Measurements from ENCODE around the gene FGF6.

DNA sequence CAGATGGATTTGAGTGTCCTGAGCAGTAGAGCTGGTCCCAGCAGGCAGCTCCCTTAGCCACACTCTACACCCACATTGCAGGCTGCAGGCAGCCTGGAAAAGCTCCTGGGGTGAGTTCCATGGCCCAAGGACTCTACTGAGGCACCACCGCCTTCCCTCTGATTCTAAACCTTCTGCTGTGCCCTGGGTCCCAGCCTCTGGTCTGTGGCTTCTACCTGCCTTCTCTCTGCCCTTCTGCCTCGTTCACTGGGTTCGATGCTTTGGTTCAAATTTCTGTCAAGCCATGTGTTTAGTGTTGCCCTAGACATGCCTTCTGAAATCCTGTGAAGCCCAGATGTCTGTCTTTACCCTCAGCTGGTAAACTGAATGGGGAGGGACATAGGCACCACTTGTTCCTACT lies 1.5 kb upstream of the FGF6 start:
- TF ChIP-seq, protein P1, sequence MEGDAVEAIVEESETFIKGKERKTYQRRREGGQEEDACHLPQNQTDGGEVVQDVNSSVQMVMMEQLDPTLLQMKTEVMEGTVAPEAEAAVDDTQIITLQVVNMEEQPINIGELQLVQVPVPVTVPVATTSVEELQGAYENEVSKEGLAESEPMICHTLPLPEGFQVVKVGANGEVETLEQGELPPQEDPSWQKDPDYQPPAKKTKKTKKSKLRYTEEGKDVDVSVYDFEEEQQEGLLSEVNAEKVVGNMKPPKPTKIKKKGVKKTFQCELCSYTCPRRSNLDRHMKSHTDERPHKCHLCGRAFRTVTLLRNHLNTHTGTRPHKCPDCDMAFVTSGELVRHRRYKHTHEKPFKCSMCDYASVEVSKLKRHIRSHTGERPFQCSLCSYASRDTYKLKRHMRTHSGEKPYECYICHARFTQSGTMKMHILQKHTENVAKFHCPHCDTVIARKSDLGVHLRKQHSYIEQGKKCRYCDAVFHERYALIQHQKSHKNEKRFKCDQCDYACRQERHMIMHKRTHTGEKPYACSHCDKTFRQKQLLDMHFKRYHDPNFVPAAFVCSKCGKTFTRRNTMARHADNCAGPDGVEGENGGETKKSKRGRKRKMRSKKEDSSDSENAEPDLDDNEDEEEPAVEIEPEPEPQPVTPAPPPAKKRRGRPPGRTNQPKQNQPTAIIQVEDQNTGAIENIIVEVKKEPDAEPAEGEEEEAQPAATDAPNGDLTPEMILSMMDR (IDR thresholded peaks at IDR 0.05; ENCODE audit: low read length), result no peak
- TF ChIP-seq EZH2 (IDR thresholded peaks at IDR 0.05; ENCODE audit: borderline replicate concordance, low read length), result no peak

All from OCI-LY1 (cell line).